Stimulated activated CD8-positive, alpha-beta memory T cell treated with anti-CD3 and anti-CD28 coated beads, Interleukin-15, amount 100 ng/mL, for 4 hours (primary cell): ENCODE data around the gene CHMP6.

Experiments
- DNase-seq, 2 donors: peaks; one replicate each; pipeline ENCODE4 v3.0.0-alpha.2; 2020; ENCODE audit warnings: low read depth in 2 of 2

The CHMP6 gene

DNA sequence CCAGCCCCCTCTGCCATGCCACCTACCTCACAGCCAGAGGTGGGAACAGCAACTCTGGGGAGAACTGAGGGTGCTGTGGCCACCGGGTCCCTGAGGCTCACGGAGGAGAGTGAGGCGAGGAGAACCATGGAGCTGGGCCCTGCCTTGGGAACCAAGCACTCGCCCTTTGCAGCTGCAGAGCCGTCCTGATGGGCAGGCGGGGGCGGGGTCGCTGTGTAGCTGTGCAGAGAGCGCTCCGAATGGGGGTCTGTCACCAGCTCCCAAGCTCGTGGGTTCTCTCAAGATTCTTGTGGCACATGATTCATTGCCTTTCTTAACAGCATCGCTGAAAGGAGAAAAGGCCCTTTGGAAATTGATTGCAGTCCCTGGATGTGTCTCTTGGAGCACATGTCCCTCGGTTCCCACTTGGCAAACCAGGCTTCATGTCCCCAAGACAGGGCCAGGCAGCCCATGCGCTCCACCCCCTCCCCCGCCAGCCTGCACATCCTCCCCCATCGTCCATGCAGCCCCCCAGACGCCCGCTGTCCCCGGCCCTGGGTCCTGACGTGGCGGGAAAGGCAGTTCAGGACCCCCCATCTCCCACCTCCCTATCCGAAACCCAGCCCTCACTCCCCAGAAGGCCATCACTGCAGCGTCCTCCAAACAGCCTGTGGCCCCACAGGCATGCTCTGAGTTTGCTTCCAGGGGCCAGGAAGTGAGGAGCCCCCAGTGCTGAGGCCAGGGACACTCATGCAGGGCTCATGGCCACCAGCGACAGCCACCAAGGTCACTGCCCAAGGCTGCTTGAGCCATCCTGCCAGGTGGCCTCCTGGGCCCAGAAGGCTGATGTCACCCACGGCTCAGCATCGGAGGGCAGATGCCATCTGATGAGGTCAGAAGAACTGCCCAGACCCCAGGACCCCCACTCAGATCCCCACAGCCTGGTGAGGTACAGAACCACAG is 20.6 kb upstream of the CHMP6 start:
- DNase-seq = no peak

DNA sequence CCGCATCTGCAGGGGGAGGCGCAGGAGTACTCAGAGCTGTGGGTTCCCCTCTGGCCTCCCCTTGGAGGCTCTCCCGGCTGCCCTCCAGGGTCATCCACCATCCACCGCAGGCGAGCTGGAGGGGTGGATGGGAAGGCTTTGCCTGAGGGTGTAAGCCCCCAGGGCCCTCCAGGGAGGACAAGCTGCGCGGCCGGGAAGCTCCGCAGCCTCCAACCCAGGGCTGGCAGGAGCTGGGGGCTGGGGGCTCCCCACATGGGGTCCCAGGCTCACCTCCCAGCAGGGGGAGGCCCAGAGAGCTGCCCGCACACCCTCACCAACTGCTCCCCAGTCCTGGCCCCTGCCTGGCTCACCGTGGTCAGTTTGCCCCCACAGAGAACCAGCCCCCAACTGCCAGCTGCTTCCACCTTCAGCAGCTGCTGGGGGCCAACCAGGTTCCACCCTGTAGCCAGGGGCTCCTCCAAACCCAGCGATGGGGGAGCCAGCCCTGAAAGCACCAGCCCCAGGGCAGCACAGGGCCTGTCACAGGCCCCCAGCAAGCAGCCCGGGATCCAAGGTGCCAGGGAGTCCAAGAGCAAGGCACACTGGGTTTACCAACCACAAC is 19.8 kb upstream of the CHMP6 start:
- no peak for DNase-seq

DNA sequence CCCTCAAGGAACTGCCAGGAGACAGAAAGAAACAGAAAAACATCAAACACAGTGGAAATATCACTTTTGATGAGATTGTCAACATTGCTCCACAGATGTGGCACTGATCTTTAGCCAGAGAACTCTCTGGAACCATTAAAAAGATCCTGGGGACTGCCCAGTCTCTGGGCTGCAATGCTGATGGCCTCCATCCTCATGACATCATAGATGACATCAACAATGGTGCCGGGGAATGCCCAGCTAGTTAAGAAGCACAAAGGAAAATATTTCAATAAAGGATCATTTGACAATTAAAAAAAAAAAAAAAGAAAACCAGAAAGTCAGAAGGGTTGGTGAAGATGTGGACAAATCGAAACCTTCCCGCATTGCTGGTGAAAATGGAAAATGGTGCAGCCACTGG is 14.9 kb upstream of the CHMP6 start:
- DNase-seq = no peak

DNA sequence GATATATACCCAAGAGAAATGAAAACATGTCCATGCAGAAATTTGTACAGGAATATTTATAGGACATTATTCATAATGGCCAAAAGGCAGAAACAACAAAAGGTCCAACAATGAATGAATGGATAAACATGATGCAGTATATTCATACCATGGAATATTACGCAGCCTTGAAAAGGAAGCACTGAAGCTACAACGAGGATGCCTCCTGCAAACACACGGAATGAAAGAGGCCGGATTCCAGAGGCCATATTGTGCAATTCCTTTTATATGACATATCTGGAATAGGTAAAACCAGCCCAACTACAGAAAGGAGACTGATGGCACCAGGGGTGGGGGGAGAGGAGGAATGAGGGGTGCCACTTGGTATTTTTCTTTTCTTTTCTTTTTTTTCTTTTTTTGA is 14.5 kb upstream of the CHMP6 start:
- DNase-seq = no peak

DNA sequence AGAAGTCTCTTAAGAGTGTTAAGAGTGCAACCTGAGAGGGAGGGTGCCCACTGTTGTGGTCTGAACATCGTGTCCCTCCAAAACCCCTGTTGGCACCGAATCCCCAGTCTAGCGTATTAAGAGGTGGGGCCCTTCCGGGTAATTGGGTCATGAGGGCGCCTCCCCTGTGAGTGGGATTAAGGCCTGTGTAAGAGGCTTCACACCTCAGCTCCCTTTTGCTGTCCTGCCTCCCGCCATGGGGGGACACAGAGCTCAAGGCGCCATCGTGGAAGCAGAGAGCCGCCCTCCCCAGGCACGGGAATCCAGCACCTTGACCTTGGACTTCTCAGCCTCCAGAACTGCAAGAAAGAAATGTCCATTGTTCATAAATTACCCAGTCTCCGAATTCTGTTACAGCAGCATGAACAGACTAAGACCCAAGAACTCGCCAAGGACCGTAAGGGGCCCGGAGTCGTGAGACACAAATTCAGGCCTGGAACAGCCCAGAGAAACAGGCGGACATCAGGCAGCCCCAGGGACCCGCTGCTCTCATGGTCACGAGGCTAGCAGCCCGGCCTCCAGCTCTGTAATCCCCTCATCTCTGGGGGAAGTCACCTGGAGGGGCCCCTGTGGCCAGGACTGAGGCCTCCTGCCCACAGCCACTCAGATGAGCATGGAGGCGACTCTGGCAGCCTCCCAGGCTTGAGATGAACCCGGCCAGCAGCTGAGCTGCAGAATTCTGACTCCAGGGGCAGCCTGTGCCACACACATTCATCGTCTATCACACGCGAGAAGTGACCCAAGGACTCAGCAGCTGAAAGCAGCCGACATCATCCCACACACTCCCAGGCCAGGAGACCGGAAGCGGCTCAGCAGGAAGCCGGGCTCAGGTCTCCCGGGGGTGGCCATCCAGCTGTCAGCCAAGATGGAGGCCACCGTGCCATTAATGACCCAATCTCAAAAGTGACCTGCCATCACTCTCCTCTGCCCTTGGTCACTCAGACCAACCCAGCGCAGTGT is 12.8 kb upstream of the CHMP6 start:
- no peak for DNase-seq

DNA sequence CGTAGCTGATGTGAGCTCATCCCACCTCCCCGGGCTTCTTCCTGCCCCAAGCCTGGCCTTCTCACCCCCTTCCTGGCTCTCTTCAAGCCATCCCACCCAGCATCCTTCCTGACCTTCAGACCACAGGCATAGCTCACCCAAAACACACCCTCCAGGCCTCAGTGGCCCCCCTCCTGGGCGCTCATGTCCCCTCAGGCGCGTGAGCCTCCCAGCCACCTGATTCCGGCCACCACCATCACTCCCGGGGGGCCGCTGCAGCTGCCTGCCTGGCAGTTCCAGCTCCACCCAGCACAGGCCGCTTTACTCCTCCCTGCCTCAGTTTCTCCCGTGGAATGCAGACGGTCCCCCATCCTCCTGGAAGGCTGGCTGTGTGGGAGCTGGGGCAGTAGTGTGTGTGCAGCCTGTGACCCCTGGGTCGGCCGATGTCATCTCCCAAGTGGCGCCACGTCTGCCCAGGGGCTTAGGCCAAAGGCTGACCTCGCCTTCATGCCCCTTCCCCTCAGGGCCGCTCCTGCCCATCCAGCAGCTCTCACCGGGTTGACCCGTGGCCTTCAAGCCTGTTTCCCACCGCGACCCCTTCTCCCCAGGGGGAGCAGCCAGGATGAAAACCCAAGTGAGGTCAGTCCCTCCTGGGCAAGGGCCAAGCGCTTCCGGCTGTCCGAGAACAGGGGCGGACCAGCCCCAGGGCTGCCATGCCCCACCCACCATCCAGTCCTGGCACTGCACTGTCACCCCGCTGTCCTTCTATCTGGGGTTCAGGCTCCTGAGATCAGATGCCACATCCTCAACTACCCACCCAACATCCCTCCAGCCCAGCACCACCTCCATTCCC is 11.9 kb upstream of the CHMP6 start:
- DNase-seq = no peak

DNA sequence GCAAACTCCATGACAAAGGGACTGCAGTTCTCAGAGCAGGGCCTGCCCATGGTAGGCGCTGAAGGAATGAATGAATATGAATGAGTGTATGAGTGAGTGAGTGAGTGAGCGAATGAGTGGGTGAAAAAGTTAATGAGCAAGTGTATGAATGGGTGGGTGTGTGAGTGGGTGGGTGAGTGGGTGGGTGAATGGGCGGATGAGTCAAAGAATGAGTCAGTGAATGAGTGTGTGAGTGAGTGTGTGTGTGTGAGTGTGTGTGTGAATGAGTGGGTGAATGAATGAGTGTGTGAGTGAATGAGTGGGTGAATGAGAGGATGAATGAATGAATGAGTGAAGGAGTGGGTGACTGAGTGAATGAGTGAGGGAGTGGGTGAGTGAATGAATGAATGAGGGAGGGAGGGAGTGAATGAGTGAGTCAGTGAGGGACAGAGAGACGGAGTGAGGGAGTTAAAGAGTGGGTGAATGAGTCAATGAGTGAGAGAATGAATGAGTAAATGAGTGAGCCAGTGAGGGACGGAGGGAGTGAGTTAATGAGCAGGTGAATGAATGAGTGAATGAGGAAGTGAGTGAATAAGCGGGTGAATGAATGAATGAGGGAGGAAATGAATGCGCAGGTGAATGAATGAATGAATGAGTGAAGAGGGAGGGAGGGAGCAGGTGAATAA is 11.1 kb upstream of the CHMP6 start:
- DNase-seq = peak; percentile 30 to 56

DNA sequence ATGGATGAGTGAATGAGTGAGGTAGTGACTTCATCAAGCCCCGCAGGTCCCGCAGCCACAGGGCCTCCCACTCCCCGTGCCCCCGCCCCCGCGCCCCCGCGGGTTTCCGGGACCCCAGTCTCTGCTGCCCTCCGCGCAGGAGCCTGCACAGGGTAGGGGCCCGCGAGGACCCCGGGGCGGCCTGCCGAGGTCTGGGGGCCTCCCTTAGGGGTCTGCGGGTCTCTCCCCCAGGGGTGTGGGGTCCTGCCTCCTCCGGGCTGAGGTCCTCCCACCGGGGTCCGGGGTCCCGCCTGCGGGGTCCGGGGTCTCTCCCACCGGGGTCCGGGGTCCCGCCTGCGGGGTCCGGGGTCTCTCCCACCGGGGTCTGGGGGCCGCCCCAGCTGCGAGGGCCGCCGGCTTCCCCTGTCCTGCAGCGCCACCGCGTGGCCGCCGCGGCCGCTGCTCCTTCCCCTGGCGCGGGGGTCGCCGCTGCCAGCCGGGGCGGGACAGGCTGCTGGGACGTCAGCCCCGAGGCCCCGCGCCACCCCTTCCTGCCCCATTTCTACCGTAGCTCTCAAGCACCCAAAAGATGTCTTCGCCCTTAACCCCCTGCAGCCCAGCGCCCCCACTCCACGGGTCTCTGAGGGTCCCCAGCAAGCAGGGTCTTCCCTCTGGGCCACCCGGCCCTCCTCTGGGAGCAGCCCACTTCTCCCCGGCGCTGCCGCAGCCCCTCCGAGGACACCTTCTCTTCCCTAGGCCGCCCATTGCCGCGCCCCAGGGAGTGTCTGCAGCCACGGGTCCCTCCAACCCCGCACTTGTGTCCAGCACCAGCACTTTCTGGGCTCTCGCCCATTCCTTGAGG is 10.4 kb upstream of the CHMP6 start:
- DNase-seq = no peak

DNA sequence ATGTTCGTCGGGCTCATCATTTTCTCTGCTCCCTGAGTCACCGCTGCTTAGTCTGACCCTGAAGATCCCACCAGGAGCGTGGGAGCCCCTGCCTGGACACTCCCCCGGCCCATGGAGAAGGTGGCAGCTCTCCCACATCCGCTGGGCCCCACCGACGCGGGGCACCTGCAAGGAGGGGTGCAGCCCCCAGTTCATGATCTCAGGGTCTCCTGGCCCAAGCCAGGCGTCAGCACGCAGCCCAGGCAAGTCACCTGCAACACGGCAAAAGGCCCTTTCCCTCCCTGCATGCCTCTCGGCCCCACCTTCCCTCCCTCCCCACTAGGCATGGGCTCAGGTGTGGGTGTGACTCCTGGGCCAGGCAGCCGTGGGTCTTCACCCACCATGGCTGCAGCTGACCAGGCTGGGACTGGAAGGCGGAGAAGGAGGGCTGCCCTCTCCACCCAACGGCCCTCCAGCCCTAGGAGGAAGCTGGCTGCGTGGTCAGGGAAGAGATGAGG is 9.7 kb upstream of the CHMP6 start:
- DNase-seq = no peak

DNA sequence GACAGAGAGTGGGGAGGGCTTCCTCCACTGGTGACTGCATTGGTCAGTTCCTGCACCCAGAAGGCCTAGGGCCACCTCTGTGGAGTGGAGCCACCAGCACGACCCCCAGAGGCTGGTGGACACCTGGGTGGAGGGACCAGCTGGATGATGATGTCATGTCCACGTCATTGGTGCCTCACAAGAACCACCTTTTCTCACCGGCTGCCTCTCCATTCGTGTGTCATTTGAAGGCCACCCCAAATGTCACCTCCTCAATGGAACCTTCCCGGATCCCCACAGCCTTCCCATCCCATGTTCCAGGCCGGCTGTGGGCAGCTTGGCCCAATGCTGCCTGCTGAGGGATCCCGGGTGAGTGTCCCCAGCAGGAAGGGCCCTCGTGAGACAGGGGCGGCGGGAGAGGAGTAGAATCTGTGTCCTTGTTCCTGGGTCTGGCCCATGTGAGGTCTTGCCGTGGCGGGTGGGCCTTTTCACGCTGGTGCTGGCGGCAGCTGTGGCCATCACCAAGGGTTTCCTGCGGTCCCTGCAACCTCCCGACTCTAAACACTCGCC is 9.1 kb upstream of the CHMP6 start:
- no peak for DNase-seq

DNA sequence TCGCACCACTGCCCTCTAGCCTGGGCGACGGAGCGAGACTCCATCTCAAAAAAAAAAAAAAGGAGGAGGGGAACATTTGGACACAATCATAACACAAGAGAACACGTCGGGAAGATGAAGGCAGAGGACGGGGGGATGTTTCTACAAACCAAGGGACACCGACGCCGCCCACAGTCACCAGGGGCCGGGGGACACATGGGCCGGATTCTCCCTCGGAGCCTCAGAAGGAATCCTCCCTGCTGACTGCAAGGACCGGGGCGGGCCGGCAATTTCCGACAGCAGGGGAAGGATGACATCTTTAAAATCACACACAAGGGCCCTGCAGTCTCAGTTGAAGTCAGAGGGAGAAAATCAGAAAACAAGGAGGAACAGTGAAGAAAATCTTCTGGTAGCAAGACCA is 8.1 kb upstream of the CHMP6 start:
- no peak for DNase-seq

DNA sequence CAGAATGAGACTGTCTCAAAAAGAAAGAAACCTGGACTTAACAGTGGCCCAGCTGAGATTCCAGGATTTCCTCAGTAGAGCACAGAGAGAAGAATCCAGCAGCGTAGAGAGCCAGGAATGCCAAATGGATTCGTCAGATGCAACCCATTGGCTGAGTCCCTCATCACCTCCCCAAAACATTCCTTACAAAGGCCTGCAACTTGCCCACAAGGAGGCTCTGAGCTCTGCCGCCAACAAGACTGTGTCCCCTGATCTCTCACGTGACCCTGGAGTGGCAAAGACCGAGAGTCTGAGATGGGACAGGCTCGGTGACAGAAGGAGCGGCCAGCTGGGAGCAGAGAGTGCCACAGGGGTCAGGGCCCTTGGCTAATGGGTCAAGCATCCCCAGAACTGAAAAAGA is 6.9 kb upstream of the CHMP6 start:
- DNase-seq = no peak

DNA sequence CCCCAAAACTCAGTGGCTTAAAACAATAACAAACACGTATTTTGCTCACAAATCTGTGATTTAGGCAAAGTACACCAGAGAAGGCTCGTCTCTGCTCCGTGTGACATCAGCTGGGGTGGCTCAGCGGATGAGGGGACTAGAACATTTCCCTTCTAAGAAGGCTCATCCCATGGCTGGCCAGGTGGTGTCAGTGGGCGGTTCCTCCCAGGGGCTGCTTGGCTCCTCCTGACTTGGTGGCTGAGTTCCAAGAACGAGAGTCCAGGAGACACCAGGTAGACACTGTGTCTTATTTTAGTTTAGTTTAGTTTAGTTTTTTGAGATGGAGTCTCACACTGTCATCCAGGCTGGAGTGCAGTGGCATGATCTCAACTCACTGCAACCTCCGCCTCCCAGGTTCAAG is 5.6 kb upstream of the CHMP6 start:
- no peak for DNase-seq

DNA sequence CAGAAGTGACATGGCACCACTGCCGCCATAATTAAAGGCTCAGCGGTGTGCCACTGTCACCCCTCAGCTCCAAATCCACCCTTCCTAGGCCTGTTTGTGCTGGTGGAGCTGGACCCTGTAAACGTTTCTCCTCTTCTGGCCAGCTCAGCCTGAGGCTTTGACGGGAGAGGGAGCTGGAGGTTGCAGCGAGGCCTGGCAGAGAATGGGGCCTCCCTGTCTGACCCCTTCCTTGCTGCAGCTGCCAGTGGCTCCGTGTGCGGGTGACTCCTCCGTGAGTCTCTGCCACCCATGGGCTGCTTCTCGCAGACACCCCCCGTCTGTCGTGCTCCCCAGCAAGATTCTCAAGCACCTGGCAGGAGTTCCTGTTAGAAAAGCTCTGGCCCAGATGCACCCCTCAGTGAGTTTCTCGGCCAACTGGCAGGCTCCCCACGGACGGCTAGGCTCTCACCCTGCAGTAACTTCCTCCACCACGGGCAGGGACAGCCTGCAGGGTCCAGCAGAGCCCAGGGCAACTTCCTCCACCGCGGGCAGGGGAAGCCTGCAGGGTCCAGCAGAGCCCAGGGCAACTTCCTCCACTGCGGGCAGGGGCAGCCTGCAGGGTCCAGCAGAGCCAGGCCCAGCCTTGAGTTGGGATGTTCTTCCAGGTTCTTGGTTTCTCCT is 4.7 kb upstream of the CHMP6 start:
- DNase-seq = no peak

DNA sequence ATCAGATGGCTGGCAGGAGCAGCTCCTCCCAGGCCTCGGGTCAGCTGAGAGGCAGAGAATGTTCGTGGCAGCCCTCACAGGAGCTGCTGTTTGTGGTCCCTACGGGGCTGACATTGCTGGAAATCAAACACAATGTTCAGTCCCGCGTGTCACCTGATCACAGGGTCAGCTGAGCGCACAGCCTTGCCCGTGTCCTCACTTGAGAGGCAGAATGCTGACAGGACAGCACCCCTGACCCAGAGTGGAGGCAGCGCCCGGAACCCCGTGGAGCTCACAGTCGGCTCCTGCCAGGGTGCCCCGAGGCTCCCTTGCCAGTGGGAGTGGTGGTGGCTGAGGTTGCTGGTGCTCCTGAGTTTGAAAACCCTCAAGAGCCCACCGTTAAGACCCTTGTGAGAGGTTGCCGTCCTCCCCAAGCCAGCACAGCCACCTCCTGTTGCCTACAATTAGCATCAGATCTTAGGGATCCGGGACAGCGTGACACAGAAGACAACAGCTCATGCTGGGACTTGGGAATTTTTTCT is 3.6 kb upstream of the CHMP6 start:
- no peak for DNase-seq

DNA sequence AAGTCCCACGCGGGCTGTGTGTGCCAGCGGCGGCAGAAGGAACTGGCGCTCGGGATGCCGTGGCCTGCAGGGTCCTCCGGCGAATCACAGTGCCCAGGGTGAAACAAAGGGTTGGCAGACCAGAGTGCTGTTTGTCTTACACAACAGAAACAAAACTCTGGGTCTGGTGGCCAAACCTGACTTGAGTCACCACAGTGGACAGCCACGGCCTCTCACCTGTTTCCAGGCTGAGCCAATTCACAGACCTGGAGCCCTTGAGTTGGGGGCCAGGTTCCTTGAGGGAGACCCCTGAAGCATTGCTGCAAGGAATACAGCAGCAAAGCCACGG is 2.1 kb upstream of the CHMP6 start:
- no peak for DNase-seq

DNA sequence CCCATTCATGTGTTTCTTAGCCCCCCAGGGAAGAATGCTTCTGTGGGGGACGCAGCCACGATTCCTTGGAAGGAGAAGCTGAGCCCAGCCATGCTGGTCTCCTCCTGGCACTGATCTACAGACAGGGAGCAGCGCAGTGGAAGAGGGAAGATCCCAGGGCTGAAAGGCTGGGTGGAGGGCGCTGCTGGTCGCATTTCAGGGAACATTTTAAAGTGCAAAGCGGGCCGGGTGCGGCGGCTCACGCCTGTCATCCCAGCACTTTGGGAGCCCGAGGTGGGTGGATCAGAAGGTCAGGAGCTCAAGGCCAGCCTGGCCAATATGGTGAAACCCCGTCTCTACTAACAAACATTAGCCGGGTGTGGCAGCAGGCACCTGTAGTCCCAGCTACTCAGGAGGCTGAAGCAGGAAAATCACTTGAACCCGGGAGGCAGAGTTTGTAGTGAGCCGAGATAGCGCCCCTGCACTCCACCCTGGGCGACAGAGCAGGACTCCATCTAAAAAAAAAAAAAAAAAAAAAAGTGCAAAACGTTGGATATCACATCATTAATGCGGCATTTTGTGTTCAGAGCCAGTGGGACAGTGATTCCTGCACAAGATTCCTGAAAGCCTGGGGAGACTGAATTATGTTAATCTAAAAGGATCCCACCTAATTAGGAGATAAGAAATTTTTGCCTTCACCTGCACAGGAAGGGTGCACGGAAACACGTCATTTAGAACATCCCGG is 558 bp upstream of the CHMP6 start:
- DNase-seq = no peak
